Activated CD4-positive, alpha-beta T cell treated with anti-CD3 and anti-CD28 coated beads, Interleukin-2, amount 50 U/mL, for 4 hours (primary cell): ENCODE results near the gene CYP2C18.
"Not testable (repeated sequence)": the region's sequence is repeated elsewhere in the genome, so short reads cannot be mapped to it uniquely, and the experiment has no call there.

Experiments
- DNase-seq, 2 experiments: peaks; one replicate each; pipeline ENCODE4 v3.0.0-alpha.2; 2020

The CYP2C18 gene

DNA sequence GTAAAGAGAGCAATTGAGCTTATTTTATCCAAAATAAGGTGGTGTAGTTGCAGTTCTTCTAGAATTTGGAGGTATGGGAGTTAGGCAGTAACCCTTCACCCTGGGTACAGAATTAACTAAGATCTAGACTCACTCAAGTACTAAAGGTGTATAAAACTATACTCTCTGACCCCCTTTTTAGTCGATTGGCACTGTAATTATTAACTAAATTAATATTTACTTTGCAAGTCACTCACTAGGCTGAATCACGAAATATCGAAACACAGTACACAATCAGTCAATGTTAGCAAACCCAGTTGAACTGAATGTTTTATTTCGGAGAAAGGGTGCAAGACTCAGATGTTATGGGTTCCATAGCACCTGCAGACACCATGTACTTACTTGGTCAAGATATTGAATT is 64.3 kb downstream of the CYP2C18 start:
- DNase-seq = no peak

DNA sequence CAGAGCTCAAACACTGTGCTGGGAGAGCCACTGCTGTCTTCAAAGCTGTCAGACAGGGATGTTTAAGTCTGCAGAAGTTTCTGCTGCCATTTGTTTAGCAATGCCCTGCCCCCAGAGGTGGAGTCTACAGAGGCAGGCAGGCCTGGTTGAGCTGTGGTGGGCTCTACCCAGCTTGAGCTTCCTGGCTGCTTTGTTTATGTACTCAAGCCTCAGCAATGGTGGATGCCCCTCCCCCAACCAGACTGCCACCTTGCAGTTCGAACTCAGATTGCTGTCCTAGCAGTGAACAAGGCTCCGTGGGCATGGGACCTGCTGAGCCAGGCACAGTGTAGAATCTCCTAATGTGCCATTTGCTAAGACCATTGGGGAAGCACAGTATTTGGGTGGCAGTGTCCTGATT is 74.4 kb downstream of the CYP2C18 start:
- no peak for DNase-seq

DNA sequence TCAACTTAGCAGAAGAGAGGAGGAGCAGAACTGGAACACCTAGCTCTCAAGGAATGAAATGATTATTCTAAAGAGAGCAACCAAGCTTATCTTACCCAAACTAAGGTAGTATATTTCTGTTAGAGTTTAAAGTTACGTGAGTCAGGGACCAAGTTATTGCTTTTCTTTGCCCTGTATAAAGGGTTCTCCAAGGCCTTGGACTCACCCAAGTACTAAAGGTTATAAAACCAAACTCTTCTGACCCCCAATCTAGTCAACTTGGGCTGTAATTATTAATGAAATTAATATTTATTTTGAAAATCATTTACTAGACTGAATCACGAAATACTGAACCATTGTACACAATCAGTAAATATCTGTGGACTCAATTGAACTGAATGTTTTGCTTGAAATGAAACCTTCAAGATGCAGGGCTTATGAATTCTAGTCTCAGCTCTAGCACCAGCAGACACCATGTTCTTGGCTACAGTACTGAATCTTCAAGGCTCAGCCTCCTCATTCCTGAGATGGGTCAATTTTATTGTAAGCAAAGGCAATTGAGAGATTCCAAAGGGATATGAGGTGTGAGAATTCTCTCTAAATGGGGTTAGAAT is 77.2 kb downstream of the CYP2C18 start:
- no peak for DNase-seq

DNA sequence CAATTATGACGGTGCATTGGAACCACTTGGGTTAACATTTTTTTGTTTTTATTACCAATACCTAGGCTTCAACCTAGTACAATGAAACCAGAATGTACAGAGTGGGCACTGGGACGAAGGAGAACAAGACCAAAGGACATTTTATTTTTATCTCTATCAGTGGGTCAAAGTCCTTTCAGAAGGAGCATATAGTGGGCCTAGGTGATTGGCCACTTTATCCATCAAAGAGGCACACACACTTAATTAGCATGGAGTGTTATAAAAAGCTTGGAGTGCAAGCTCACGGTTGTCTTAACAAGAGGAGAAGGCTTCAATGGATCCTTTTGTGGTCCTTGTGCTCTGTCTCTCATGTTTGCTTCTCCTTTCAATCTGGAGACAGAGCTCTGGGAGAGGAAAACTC is 78.9 kb downstream of the CYP2C18 start, which contains the start of gene CYP2C19:
Gene CYP2C19 (plus strand): TSS at position 289 of the 400 bp plus-strand sequence. CDS start 25 bp downstream, at position 314.
- no peak for DNase-seq

DNA sequence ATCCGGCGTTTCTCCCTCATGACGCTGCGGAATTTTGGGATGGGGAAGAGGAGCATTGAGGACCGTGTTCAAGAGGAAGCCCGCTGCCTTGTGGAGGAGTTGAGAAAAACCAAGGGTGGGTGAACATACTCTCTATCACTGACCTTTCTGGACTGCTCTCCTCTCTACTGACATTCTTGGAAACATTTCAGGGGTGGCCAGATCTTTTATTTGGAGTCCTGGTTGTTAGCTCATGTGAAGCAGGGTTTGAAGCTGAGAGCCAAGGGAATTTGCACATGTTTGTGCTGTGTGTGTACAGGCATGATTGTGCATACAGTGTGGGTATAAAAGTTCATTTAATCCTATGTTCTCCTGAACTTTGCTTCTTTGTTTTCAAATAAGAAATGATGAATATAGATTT is 91.9 kb downstream of the CYP2C18 start:
- DNase-seq = not testable (repeated sequence)

DNA sequence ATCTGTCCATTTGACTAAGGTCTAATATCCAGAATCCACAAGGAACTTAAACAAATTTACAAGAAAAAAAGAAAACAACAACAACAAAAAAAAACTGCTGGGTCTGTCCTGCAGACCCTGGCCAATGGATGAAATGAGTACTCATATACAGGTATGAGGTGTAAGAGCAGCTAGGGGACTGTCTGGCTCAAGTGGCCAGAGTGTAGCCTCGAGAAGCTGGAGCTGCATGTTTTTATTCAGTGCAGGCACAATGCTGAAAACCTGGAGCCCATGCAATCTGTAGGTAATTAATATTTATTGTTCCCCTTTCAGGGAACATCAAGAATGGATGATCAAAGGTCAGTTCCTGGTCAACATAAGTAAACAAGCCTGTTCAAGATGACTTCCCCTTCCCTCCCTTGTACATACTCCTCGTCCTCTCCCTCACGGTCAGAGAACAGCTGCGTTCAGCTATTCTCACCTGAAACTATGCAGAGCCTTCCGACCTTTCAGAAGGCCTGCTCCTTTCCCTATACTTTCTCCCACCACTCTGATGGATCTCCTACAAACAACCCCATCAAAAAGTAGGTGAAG is 94.4 kb downstream of the CYP2C18 start:
- DNase-seq = no peak

DNA sequence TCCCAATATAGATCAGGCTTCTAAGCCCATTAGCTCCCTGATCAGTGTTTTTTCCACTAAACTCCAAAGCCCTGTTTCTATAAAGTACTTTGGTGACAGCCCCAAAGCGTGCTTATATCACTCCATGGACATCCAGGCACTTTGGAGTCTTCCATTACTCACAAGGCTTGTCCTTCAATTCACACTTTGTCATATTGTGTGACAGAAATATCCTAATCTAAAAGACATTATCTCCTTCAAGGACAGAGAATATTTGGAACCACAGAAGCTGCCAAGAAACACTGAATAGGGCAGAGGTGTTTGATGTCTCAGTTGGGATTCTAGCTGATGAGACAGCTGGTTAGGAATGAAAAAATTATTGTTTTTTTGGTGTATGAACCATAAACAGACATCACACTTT is 97.3 kb downstream of the CYP2C18 start:
- no peak for DNase-seq

DNA sequence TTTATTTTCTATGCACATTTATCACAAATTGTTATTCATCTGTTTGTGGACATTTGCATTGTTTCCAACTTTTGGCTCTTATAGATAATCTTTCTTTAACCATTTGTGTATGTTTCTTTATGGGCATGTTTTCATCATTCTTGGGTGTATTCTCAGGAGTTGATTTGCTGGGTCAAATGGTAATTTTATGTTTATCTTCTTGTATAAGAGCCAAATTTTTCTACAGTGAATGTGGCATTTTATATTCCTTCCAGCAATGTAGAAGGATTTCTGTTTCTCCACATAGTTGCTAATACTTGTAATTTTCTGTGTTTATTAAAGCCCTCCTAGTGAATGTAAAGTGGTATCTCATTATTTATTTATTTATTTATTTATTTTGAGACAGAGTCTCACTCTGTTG is 100.7 kb downstream of the CYP2C18 start:
- DNase-seq = no peak

DNA sequence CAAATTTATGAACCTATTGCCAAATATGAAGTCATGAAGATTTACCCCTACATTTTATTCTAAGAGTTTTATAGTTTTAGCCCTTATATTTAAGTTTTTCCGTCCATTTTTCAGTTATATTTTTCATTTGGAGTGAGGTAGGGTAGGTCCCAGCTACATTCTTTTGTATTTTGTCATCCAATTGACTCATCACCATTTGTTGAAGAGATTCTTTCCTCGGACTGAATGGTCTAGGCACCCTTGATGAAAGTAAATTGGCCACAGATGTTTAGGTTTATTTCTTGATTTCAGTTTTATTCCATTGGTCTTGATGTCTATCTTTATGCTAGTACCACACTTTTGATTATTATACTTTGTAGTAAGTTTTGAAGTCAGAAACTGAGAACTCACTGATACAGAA is 101.7 kb downstream of the CYP2C18 start:
- no peak for DNase-seq
